K562 (cell line): ENCODE results near the gene UBASH3A. TPM values are rescaled to one million over a fixed set of nuclear protein-coding genes. Genes with fewer than 3 reads are reported as not detected.
A peak's percentile ranks its signal among the peaks of the same experiment; 100 is the strongest.

Experiments
- ATAC-seq: fragments of 200-7000 bp; cut with Tn5 transposase; 3 replicates; pipeline ENCODE4 v1.9.1; 2020; ENCODE audit warnings: moderate library complexity
- BruUV-seq: library from RNA; stranded (reverse); fragments of 400-500 nt; replicated peaks from 2 replicates; lab custom pipeline; 2021; lab: Mats Ljungman, UMichigan
- CTCF ChIA-PET: fragments of 300-600 bp; formaldehyde crosslinking; extraction: SDS; loops from one replicate; lab custom pipeline; 2021; ENCODE audit warnings: low intra/inter-chr PET ratio; lab: Yijun Ruan, JAX
- POLR2A ChIA-PET: fragments of 300-600, 350-650 bp; sonication (Branson Sonifier 250); formaldehyde crosslinking; extraction: SDS; loops from one replicate; lab custom pipeline; 2021; ENCODE audit warnings: antibody characterized with exemption, inconsistent platforms; lab: Yijun Ruan, JAX
- DNase-seq, 4 experiments: peaks; one replicate each; pipeline versions ENCODE4 v3.0.0 to v3.0.0-alpha.2; 2011 to 2018; ENCODE audit warnings: low spot score in 3 of 4, mixed read lengths in 3 of 4; ENCODE audit errors: extremely low read depth in 1 of 4
- FAIRE-seq: peaks from 2 replicates; lab custom pipeline; 2011; peaks lifted over from hg19 to GRCh38; lab: Jason Lieb, UNC
- H2AFZ ChIP-seq: 2 replicates; pipeline ENCODE4 v1.6.0; 2011; ENCODE audit warnings: low read depth, low read length, control low read depth, inconsistent platforms
- H3K27ac ChIP-seq: fragments of 200-600 bp; 3 replicates; pipeline ENCODE4 v1.8.0; 2011; ENCODE audit warnings: low read depth, mild to moderate bottlenecking, control low read depth, inconsistent platforms, low read length, moderate library complexity, mixed read lengths; ENCODE audit errors: extremely low read depth
- H3K27me3 ChIP-seq, 2 experiments: fragments of 300-600 bp in 1 of 2; 2 replicates in 1 of 2; 3 replicates in 1 of 2; pipeline versions ENCODE4 v1.6.0 to v1.8.0; 2011; ENCODE audit warnings: inconsistent platforms in 2 of 2, low read length in 2 of 2, mild to moderate bottlenecking in 1 of 2, mixed read lengths in 1 of 2, moderate library complexity in 1 of 2; ENCODE audit not compliant: control insufficient read depth in 2 of 2, insufficient read depth in 2 of 2
- H3K36me3 ChIP-seq: fragments of 300-600 bp; 3 replicates; pipeline ENCODE4 v1.8.0; 2011; ENCODE audit warnings: mild to moderate bottlenecking, low read length, inconsistent platforms; ENCODE audit not compliant: control insufficient read depth, insufficient read depth
- H3K4me1 ChIP-seq, 2 experiments: fragments of 200-600 bp in 1 of 2; replicated peaks in 1 of 2; 2 replicates in 1 of 2; 3 replicates in 1 of 2; pipeline versions ENCODE4 v1.5.1 to v1.8.0; 2011; ENCODE audit warnings: inconsistent platforms in 2 of 2, low read length in 2 of 2, mild to moderate bottlenecking in 1 of 2, mixed read lengths in 1 of 2, moderate library complexity in 1 of 2; ENCODE audit not compliant: control insufficient read depth in 2 of 2, insufficient read depth in 2 of 2
- H3K4me2 ChIP-seq: 2 replicates; pipeline ENCODE4 v1.6.1; 2011; ENCODE audit warnings: low read length, control low read depth, inconsistent platforms, mixed read lengths; ENCODE audit not compliant: insufficient read depth
- H3K4me3 ChIP-seq: fragments of 200-600 bp; sonication (generic), shearing (Covaris generic); 2 replicates; pipeline ENCODE4 v1.5.1; 2016; ENCODE audit warnings: control low read depth, inconsistent platforms
- H3K79me2 ChIP-seq: fragments of 200-600 bp; 3 replicates; pipeline ENCODE4 v1.8.0; 2011; ENCODE audit warnings: low read length, inconsistent platforms; ENCODE audit not compliant: control insufficient read depth, insufficient read depth
- H3K9ac ChIP-seq, 2 experiments: 2 replicates each; pipeline versions ENCODE4 v1.6.0 to v1.6.1; 2011; ENCODE audit warnings: low read depth in 2 of 2, low read length in 2 of 2, control low read depth in 1 of 2, inconsistent platforms in 1 of 2, mild to moderate bottlenecking in 1 of 2, mixed read lengths in 1 of 2; ENCODE audit not compliant: insufficient read depth in 1 of 2
- H3K9me1 ChIP-seq: one replicate; pipeline ENCODE4 v1.6.0; 2011; ENCODE audit warnings: inconsistent platforms, mild to moderate bottlenecking, low read length, moderate library complexity; ENCODE audit not compliant: control insufficient read depth, insufficient read depth
- H3K9me3 ChIP-seq: replicated peaks from 2 replicates; pipeline ENCODE4 v1.5.1; 2011; ENCODE audit warnings: low read depth, low read length, inconsistent platforms; ENCODE audit not compliant: control insufficient read depth, insufficient read depth
- H4K20me1 ChIP-seq: replicated peaks from 2 replicates; pipeline ENCODE4 v1.6.1; 2011; ENCODE audit warnings: low read length, inconsistent platforms, mixed read lengths; ENCODE audit not compliant: control insufficient read depth, insufficient read depth
- WGBS: fragments of 100-300 bp; shearing (Covaris generic); methylation state at CpG from one replicate; pipeline ENCODE4 v1.1.6; 2016; ENCODE audit warnings: low coverage, mixed read lengths; ENCODE audit not compliant: insufficient coverage; ENCODE audit errors: missing lambda C conversion rate; 5-methylcytosine and 5-hydroxymethylcytosine counted together
- in situ Hi-C: fragments of 300-500 bp; cut with MboI; formaldehyde crosslinking; loops from 4 replicates; pipeline ENCODE4 v1.15.0; 2018; ENCODE audit warnings: inconsistent platforms, mixed read lengths
- intact Hi-C: fragments of 100-400 bp; cut with micrococcal nuclease; formaldehyde crosslinking; loops from 2 replicates; pipeline ENCODE4 v1.14.2; 2022
- polyA plus RNA-seq, 8 experiments: library from polyadenylated mRNA; depleted of rRNA in 4 of 8; stranded (reverse) in 5 of 8; unstranded in 3 of 8; fragments of >200 nt; fragmentation: Nextera tagmentation in 2 of 8; fragmentation: Illumina TruSeq in 1 of 8; extraction: Ambion mirVana in 2 of 8; extraction: Trizol in 1 of 8; gene quantifications; 2 replicates each; pipeline versions ENCODE4 v1.2.1 to v1.2.3, GENCODE V29; 2011 to 2014; ENCODE audit warnings: inconsistent platforms in 1 of 8, missing spikeins in 1 of 8
- total RNA-seq, 7 experiments: library from RNA; depleted of rRNA in 6 of 7; stranded (reverse); fragments of >200 nt in 6 of 7; fragmentation: Illumina TruSeq in 2 of 7; extraction: Trizol in 2 of 7; gene quantifications; 2 replicates each; pipeline versions ENCODE4 v1.2.1 to v1.2.3, GENCODE V29; 2011 to 2021; ENCODE audit warnings: low replicate concordance in 1 of 7
- TF ChIP-seq, protein P1 (sequence below): sonication (generic); formaldehyde crosslinking; IDR thresholded peaks from 2 replicates; pipeline ENCODE4 v1.8.1; 2023; ENCODE audit warnings: mild to moderate bottlenecking, missing genetic modification reagents
- TF ChIP-seq, protein P2 (sequence below), 2 experiments: fragments of 450-650 bp in 1 of 2; IDR thresholded peaks; 2 replicates each; pipeline ENCODE4 v1.6.1; 2011 to 2017; ENCODE audit warnings: low read depth in 2 of 2, antibody characterized with exemption in 1 of 2, borderline replicate concordance in 1 of 2, low read length in 1 of 2, mild to moderate bottlenecking in 1 of 2, mixed read lengths in 1 of 2; ENCODE audit not compliant: control insufficient read depth in 1 of 2
- TF ChIP-seq, protein P3 (sequence below), 3 experiments: fragments of 200-800 bp in 1 of 3; fragments of 250-450 bp in 1 of 3; fragments of 450-650 bp in 1 of 3; sonication (Bioruptor Pico) in 1 of 3; sonication (Bioruptor generic) in 1 of 3; formaldehyde crosslinking in 1 of 3; IDR thresholded peaks; 2 replicates each; pipeline versions ENCODE4 v1.6.1 to v1.8.0; 2016 to 2022; ENCODE audit warnings: mild to moderate bottlenecking in 2 of 3, missing genetic modification characterization in 2 of 3, missing compliant biosample characterization in 1 of 3, moderate library complexity in 1 of 3

UBASH3A gene
- total and polyA plus RNA-seq, 9 of the 15 experiments (the other 6 are each of a cell fraction or from before 2014, with no cell fraction given) = 0.23 to 1.8 (median 1.1) TPM

DNA sequence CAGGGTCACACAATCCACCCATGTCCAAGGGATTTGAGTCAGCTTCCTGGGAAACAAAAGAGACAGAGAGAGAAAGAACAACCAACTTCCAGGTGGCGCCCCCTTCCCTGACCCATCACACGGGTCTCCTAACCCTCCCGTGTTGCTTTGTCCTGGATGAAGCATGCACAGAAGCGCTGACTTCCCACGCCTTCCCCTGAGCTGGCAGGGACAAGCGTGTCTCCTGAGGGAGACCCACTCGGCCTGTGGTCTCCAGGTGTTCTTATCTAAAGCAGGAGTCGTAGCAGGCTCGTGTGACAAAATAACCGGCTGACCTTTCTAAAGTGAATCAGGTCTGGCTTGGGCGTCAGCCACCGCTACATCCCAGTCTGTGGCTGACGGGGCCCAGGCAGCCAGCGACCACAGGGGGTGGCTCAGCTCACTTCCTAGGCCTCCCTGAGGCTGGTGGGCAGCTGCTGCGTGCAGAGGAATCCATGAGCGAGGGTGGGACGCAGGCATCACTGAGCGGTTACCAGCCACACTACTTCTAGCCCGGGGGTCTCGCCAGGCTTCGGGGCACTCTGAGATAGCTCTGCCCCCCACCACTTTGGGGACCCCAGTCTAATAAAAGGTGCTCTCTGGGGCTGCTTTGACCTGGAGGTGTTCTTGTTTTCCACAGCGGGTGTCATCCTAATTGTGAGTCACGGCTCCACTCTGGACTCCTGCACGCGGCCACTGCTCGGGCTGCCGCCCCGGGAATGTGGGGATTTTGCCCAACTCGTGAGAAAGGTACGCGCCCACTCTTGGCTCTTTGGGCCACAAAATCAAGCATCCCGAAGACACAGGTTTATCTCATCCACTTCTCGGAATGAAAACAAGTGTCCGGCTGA, 40.4 kb downstream of the UBASH3A start:
- peaks cover 3 to 38% of the 10 kb centered on the region in 2 experiments; a peak in 3 of 5 replicates for H3K27me3 ChIP-seq
- H4K20me1 ChIP-seq = peaks cover 3% of the 10 kb centered on the region; the same call in 1 of the 2 replicates
- no peak overlapping the region for H2AFZ ChIP-seq
- H3K9me1 ChIP-seq = no peaks in the 10 kb centered on the region
- ATAC-seq (no peak), FAIRE-seq (no peak), DNase-seq (no peak)
- in situ Hi-C loops (loop anchor here (10.0 kb wide), 1 partner anchor 129 kb away; the partner anchor contains the start of gene TFF3), intact Hi-C loops (no loop called here)
- no peak overlapping the region for H3K27ac ChIP-seq
- H3K4me3 ChIP-seq = no peak overlapping the region
- H3K9ac ChIP-seq = no peak overlapping the region
- H3K9me3 ChIP-seq = no peaks in the 10 kb centered on the region
- H3K4me1 ChIP-seq = peaks cover 0 to 5% of the 10 kb centered on the region in 2 experiments; a peak in 1 of 5 replicates
- H3K36me3 ChIP-seq = no peaks in the 10 kb centered on the region
- H3K79me2 ChIP-seq = no peaks in the 10 kb centered on the region
- H3K4me2 ChIP-seq = no peak overlapping the region
- WGBS = 23% methylated on average over 34 of the region's 34 CpGs
- ChIA-PET CTCF (interaction anchor here (1.6 kb wide), 1 partner anchor 299 kb away, joined by 4 read pairs; no protein-coding TSS in a partner anchor), POLR2A (interaction anchor here (0.8 kb wide), 1 partner anchor 104 kb away, joined by 3 read pairs; no protein-coding TSS in a partner anchor)
- BruUV-seq = no TSS peak
- TF ChIP-seq, protein P1, sequence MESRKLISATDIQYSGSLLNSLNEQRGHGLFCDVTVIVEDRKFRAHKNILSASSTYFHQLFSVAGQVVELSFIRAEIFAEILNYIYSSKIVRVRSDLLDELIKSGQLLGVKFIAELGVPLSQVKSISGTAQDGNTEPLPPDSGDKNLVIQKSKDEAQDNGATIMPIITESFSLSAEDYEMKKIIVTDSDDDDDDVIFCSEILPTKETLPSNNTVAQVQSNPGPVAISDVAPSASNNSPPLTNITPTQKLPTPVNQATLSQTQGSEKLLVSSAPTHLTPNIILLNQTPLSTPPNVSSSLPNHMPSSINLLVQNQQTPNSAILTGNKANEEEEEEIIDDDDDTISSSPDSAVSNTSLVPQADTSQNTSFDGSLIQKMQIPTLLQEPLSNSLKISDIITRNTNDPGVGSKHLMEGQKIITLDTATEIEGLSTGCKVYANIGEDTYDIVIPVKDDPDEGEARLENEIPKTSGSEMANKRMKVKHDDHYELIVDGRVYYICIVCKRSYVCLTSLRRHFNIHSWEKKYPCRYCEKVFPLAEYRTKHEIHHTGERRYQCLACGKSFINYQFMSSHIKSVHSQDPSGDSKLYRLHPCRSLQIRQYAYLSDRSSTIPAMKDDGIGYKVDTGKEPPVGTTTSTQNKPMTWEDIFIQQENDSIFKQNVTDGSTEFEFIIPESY (CRISPR knock-in tag) = 0 out of 2 replicates have a peak, but pooled peaks have one; percentile 18
- TF ChIP-seq, protein P2, sequence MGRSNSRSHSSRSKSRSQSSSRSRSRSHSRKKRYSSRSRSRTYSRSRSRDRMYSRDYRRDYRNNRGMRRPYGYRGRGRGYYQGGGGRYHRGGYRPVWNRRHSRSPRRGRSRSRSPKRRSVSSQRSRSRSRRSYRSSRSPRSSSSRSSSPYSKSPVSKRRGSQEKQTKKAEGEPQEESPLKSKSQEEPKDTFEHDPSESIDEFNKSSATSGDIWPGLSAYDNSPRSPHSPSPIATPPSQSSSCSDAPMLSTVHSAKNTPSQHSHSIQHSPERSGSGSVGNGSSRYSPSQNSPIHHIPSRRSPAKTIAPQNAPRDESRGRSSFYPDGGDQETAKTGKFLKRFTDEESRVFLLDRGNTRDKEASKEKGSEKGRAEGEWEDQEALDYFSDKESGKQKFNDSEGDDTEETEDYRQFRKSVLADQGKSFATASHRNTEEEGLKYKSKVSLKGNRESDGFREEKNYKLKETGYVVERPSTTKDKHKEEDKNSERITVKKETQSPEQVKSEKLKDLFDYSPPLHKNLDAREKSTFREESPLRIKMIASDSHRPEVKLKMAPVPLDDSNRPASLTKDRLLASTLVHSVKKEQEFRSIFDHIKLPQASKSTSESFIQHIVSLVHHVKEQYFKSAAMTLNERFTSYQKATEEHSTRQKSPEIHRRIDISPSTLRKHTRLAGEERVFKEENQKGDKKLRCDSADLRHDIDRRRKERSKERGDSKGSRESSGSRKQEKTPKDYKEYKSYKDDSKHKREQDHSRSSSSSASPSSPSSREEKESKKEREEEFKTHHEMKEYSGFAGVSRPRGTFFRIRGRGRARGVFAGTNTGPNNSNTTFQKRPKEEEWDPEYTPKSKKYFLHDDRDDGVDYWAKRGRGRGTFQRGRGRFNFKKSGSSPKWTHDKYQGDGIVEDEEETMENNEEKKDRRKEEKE (IDR thresholded peaks at IDR 0.05; ENCODE audit: borderline replicate concordance in 1 of 2, control insufficient read depth in 1 of 2, low read depth in 2 of 2, low read length in 1 of 2) = no peak
- TF ChIP-seq, protein P3, sequence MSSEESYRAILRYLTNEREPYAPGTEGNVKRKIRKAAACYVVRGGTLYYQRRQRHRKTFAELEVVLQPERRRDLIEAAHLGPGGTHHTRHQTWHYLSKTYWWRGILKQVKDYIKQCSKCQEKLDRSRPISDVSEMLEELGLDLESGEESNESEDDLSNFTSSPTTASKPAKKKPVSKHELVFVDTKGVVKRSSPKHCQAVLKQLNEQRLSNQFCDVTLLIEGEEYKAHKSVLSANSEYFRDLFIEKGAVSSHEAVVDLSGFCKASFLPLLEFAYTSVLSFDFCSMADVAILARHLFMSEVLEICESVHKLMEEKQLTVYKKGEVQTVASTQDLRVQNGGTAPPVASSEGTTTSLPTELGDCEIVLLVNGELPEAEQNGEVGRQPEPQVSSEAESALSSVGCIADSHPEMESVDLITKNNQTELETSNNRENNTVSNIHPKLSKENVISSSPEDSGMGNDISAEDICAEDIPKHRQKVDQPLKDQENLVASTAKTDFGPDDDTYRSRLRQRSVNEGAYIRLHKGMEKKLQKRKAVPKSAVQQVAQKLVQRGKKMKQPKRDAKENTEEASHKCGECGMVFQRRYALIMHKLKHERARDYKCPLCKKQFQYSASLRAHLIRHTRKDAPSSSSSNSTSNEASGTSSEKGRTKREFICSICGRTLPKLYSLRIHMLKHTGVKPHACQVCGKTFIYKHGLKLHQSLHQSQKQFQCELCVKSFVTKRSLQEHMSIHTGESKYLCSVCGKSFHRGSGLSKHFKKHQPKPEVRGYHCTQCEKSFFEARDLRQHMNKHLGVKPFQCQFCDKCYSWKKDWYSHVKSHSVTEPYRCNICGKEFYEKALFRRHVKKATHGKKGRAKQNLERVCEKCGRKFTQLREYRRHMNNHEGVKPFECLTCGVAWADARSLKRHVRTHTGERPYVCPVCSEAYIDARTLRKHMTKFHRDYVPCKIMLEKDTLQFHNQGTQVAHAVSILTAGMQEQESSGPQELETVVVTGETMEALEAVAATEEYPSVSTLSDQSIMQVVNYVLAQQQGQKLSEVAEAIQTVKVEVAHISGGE (CRISPR knock-in tag; IDR thresholded peaks at IDR 0.05) = no peak
